ENCODE measurements around the gene OR7D4. TPM values are rescaled to one million over a fixed set of nuclear protein-coding genes. Genes with fewer than 3 reads are reported as not detected.

The OR7D4 gene
- total RNA-seq, 1 donor from 2014 or later = not detected

DNA sequence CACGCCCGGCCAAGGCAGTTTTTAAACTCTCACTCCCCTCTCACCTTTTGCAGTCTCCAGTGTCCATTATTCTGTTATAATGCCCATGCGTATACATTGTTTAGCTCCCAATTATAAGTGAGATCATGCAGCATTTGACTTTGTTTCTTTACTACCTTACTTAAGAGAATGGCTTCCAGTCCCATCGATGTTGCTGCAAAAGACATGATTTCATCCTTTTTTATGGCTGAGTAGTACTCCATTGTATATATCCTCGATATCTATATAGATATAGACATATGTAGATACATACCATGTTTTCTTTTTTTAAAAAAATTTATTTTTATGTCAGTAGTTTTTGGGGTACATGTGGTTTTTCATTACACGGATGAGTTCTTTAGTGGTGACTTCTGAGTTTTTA is 32.2 kb downstream of the OR7D4 start:
- intact Hi-C loops (cut with DNase I) = no loop called here
- Histone ChIP-seq H3K27me3 (no peaks in the 10 kb centered on the region), H3K4me3 (no peak overlapping the region), H3K4me1 (no peaks in the 10 kb centered on the region), H3K27ac (no peak overlapping the region), H3K36me3 (no peaks in the 10 kb centered on the region), H3K9me3 (no peaks in the 10 kb centered on the region)
- ATAC-seq = no peak
- TF ChIP-seq, protein P1, sequence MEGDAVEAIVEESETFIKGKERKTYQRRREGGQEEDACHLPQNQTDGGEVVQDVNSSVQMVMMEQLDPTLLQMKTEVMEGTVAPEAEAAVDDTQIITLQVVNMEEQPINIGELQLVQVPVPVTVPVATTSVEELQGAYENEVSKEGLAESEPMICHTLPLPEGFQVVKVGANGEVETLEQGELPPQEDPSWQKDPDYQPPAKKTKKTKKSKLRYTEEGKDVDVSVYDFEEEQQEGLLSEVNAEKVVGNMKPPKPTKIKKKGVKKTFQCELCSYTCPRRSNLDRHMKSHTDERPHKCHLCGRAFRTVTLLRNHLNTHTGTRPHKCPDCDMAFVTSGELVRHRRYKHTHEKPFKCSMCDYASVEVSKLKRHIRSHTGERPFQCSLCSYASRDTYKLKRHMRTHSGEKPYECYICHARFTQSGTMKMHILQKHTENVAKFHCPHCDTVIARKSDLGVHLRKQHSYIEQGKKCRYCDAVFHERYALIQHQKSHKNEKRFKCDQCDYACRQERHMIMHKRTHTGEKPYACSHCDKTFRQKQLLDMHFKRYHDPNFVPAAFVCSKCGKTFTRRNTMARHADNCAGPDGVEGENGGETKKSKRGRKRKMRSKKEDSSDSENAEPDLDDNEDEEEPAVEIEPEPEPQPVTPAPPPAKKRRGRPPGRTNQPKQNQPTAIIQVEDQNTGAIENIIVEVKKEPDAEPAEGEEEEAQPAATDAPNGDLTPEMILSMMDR (IDR thresholded peaks at IDR 0.05) = no peak
- no peak for DNase-seq

DNA sequence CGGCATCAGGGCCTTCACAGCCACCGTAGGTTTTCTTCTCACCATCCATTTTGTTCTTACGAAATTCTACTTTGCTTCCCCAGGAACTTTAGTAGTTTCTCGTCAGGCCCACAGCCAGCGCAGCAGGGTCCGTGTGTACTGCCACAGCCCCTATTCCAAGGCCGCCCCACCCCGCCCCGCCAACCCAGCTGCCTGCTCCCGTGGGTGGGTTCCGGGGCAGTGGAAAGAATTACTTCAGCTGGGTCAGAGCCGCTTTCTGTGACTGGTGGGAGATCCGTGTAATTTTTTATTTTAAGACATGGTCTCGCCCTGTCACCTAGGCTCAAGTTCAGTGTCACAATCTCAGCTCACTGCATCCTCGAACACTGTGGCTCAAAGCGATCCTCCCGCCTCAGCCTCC is 36.4 kb downstream of the OR7D4 start:
- Histone ChIP-seq H3K27me3 (no peaks in the 10 kb centered on the region), H3K4me1 (no peaks in the 10 kb centered on the region), H3K9me3 (no peaks in the 10 kb centered on the region), H3K27ac (no peak overlapping the region), H3K4me3 (no peak overlapping the region), H3K36me3 (no peaks in the 10 kb centered on the region)
- intact Hi-C loops (cut with DNase I) = no loop called here
- ATAC-seq (no peak), DNase-seq (no peak)
- TF ChIP-seq, protein P1 (IDR thresholded peaks at IDR 0.05) = no peak

DNA sequence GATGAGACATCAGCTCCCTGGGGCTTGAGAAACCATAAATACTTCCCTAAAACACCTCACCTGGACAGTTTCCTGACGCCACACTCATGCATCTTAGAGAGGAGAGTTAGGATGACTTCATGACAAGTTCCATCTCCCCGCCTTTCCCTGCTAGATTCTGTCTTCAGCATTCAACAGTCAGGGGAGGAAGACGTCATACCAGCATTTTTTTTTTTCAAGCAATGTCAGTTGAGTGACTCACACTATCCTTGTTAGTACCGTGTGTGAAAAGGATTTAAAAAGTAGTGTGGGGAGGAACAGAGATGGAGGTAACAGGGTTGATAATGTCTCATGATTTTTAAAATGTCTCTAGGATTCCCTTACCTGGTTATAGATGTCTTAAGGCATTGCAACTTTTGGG is 40.5 kb downstream of the OR7D4 start, which contains the start of gene OR7D2:
TSS of gene OR7D2 (plus strand) at position 79 of the 400 bp plus-strand sequence. CDS start 6,803 bp downstream, outside the sequence.
- no peak within 1 kb of the TSS for H3K27ac ChIP-seq
- no peak within 1 kb of the TSS for H3K4me3 ChIP-seq
- DNase-seq = no peak
- ATAC-seq = no peak
- H3K27me3 ChIP-seq = no peaks in the 10 kb centered on the region
- no peaks in the 10 kb centered on the region for H3K4me1 ChIP-seq
- TF ChIP-seq, protein P1 (IDR thresholded peaks at IDR 0.05) = no peak
- intact Hi-C loops (cut with DNase I) = no loop called here
- H3K36me3 ChIP-seq = no peaks in the 10 kb centered on the region
- H3K9me3 ChIP-seq = no peaks in the 10 kb centered on the region

DNA sequence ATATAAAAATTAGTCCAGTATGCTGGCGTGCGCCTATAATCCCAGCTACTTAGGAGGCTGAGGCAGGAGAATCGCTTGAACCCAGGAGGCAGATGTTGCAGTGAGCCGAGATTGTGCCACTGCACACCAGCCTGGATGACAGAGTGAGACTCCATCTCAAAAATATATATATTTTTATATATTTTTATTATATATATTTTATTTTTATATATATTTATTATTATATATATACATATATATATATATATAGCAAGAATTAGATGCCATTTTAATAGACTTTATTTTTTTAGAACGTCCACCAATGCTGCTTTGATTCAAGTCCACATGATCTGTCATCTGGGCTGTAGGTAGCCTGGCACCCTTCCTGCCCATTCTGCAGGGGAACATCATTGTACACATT is 44.1 kb downstream of the OR7D4 start:
- no peaks in the 10 kb centered on the region for H3K4me1 ChIP-seq
- no peak overlapping the region for H3K27ac ChIP-seq
- H3K27me3 ChIP-seq = no peaks in the 10 kb centered on the region
- ATAC-seq (no peak), DNase-seq (no peak)
- intact Hi-C loops (cut with DNase I) = no loop called here
- H3K4me3 ChIP-seq = no peak overlapping the region
- TF ChIP-seq, protein P1 (IDR thresholded peaks at IDR 0.05) = no peak
- H3K9me3 ChIP-seq = no peaks in the 10 kb centered on the region
- H3K36me3 ChIP-seq = no peaks in the 10 kb centered on the region

DNA sequence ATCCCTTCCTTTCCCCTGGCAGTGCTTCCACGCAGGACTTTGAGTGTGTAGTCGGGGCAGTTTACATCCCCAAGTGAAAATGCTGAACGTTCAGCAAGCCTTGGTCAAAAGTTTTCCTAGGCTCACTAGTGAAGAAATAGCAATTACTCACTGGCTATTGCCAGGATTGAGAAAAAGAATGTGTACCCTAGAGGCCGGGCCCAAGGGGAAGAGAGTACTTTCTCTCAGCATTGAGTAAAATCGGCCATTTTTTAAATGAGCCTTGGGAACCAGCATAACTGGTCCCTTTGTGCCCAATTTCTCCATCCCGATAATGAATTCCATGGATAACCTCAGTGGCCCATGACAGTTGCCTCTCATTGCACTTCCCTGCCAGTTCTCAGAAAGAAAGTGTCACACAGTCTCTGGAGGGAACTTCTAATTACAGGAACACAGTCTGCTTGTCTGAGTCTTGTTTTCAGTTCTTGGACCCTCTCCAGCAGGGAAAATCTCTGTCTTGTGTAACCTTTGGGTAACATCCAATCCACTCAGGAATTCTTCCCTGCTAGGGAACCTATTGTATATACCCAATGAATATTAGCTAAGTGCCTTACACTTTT is 47.9 kb downstream of the OR7D4 start:
- intact Hi-C loops (cut with DNase I) = no loop called here

More for the DNA sequence above, 47.9 kb downstream of the OR7D4 start:
- H3K4me1 ChIP-seq = no peaks in the 10 kb centered on the region
- no peak for DNase-seq
- H3K27ac ChIP-seq = no peak overlapping the region
- no peaks in the 10 kb centered on the region for H3K36me3 ChIP-seq
- ATAC-seq = no peak
- TF ChIP-seq, protein P1 (IDR thresholded peaks at IDR 0.05) = no peak
- no peaks in the 10 kb centered on the region for H3K9me3 ChIP-seq
- no peak overlapping the region for H3K4me3 ChIP-seq
- no peaks in the 10 kb centered on the region for H3K27me3 ChIP-seq

Data from upper lobe of right lung (tissue), 1 donor.